T47D (cell line): ENCODE results near the gene NDC1.
A peak's percentile ranks its signal among the peaks of the same experiment; 100 is the strongest.
"Not testable (repeated sequence)": the region's sequence is repeated elsewhere in the genome, so short reads cannot be mapped to it uniquely, and the experiment has no call there.

Experiments
- DNase-seq, 2 experiments: peaks; one replicate each; pipeline versions ENCODE4 v3.0.0 to v3.0.0-alpha.2; 2011 to 2012; ENCODE audit warnings: low read depth in 1 of 2, low spot score in 1 of 2
- JUND ChIP-seq: IDR thresholded peaks from 2 replicates; pipeline ENCODE4 v1.6.1; 2012; ENCODE audit warnings: low read depth
- in situ Hi-C: cut with HindIII; loops from 2 replicates; pipeline ENCODE4 v1.10.0; 2016; ENCODE audit warnings: low sequenced_read_pairs, low pct_unique_long_range_greater_than_20kb

The NDC1 gene

DNA sequence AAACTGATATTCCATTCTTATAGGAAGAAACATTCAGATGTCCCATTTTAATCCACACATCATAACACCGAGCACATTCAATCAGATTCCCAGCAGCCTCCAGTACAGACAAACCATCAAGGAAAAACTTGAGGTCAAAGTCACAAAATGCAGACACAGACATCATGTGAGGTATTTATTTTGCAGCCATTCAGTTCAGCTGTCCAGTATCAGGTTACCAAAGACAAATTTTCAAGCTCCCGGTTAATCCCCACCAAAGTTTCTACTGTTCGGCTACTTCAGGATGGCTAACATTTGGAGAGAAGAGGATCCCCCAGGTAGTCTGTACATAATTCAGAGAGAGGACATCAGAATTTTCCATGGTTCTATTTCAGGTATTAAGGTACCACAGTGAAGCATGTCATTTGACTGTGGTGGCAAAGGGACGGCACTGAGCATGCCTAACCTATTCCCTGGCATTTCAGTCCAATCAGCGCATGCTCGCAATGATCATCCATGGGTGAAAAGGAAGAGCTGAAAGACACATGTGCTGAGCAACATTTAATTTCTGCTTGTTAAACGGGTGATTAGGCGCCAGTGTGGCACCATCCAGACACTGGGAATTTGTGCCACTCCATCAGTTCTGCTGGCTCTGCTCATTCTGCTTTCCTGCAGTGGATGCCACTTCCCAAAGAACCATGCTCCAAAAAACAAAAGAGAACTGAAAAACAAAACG, 13.6 kb upstream of the NDC1 start:
- TF ChIP-seq JUND = no peak
- no peak for DNase-seq
- in situ Hi-C loops = no loop called here

DNA sequence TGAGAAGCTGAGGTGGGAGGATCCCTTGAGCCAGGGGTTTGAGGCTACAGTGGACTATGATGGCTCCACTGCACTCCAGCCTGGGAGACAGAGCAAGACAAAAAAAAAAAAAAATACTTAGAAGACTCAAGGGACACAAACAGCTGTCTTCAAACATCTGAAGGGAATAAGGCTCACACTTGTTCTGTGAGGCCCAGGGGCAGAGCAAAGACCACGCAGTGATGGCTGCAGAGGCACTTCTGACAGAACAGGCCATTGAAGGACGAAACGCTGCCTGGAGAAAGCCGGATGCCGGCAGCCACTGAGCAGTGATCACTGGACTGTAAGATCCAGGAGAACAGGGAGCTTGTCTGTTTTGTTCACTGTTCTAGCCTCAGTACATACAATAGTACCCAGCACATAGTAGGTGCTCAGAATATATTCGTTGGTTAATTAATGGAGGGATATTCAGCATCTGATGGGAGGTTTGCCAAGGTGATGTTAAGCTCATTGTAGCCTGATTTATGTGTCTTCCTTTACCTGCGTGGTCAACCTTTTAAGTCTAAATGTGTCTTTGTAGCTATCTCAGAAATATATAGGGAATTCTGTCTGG, 12.1 kb upstream of the NDC1 start:
- no peak for DNase-seq
- TF ChIP-seq JUND = no peak
- in situ Hi-C loops = no loop called here

DNA sequence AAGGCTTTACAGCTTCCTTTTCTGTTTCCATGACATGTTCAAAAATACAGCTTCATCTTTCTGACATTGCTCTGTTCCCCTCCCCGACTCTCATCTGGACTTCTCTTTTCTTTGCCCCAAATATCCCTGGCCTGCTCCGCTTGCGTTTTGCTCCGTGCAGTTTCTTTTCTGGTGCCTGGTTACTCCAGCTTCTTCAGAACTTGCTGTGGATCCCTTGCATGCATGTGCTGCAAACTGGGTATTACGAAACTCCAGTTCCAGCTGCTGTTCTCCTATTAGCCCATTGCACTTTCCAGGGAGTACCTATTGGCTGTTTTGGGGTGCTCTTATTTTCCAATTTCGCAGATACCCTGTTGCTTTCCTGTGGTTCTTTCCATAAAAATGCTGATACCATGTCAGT, 9.9 kb upstream of the NDC1 start:
- no peak for TF ChIP-seq JUND
- in situ Hi-C loops = no loop called here
- DNase-seq = no peak

DNA sequence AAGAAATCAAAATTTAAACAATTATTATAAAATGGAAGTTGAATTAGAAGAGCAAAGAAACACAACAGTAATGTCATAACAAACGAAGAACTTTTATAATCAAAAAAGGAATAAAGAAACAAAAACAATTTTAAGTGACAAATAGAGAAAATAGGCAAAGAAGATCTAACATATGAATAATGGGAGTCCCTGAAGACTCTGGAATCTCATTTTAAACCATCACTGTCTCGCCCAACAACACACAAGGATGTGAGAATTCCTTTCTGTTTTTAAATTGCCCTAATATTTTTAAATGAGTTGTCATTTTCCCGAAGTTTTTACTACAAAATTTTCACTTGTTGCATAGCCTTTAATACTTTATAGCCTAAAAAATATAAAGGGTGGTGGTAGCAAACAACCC, 4.3 kb upstream of the NDC1 start:
- in situ Hi-C loops = no loop called here
- no peak for DNase-seq
- no peak for TF ChIP-seq JUND

DNA sequence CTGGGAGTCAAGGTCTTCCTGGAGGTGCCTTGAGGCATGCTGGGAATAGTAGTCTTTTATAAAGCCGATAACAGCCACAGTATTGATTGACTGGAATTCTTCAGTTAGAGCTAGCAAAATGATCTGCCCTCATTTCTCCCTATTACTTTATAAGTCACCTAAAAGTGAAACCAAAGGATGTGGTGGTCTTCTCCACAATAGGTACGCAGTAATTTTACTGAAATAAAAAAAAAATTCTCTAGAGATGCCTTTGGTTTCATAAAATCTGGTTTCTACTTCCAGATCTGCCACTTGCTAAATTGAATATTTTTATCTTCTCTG, 518 bp upstream of the NDC1 start:
- in situ Hi-C loops = no loop called here
- no peak for DNase-seq
- no peak for TF ChIP-seq JUND

DNA sequence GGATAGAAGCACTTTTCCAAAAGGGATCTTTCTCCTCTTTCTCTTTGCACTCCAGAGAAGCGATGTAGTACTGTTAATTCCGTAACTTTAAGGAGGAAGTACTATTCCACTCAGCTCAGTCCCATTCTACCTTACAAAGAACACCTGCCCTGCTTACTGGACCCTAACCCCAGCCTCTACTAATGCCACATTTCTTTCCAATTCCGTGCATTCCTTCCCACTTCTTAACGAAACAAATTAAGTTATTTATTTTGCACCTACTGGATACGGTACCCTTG, 511 bp downstream of the NDC1 start:
- DNase-seq = no peak
- in situ Hi-C loops = no loop called here
- TF ChIP-seq JUND = no peak

DNA sequence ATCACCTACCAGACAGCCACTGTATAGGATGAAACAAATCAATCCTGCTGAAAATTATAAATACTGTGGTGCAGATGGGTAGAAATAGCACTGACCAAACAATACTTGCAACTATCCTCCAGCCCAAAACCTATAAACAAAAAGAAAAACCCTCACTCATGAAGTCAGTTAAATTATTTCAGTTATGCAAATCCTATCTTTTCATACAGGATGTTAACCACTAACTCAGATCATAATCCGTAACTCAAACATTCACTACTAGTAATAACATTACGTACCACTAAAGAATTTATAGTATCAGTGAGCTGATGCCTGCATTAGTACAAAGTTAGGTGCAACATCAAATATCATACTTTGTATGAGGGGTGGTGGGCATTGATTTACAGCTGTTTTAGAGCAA, 2.6 kb downstream of the NDC1 start:
- DNase-seq = peak in 1 of 2 experiments; percentile 42
- in situ Hi-C loops = no loop called here
- no peak for TF ChIP-seq JUND

DNA sequence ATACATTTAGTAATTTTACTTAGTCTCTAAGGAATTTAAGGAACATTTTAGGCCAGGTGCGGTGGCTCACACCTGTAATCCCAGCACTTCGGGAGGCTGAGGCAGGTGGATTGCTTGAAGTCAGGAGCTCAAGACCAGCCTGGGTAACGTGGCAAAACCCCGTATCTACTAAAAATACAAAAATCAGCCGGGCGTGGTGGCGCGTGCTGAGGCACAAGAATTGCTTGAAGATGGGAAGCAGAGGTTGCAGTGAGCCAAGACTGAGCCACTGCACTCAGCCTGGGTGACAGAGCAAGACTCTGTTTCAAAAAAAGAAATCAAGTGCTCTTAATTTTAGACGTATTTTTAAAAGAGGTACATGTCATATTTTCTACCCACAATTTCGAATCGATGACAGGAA, 3.3 kb downstream of the NDC1 start:
- in situ Hi-C loops = no loop called here
- DNase-seq = no peak
- no peak for TF ChIP-seq JUND

DNA sequence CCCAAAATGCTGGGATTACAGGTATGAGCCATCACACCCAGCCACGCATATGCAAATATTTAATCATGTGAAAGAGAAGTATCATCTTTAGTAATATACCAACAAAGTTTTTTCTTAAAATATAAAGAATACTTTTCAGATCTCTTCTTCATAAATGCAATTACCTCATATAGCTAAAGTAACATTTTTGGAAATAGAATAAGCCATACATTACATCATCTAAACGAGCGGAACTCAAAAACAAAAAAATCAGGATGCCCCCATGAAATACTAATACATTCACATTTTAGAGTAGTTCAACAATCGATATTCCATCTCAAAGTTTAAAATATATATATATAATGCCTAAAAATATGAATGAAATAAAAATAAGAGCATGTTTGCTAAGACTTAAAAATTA, 4.7 kb downstream of the NDC1 start:
- no peak for TF ChIP-seq JUND
- in situ Hi-C loops = no loop called here
- DNase-seq = no peak

DNA sequence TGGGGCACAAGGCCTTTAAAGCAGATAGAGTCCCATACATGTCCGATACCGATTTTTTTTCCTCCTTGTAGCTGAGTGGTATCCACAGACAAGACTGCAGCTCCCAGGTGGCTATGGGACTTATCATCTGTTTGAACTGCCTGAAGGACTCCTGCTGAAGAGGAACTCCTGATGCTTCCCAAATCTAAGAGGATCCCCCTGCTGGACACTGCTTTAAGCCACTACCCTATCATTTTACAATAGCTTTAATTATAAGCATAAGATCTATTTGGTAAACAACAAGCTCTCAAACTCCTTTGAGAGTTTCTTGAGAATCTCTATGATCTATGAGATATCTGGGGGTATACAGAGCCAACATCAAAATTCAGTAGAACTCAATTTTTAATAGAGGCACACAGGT, 11.7 kb downstream of the NDC1 start:
- in situ Hi-C loops = no loop called here
- no peak for TF ChIP-seq JUND
- no peak for DNase-seq

DNA sequence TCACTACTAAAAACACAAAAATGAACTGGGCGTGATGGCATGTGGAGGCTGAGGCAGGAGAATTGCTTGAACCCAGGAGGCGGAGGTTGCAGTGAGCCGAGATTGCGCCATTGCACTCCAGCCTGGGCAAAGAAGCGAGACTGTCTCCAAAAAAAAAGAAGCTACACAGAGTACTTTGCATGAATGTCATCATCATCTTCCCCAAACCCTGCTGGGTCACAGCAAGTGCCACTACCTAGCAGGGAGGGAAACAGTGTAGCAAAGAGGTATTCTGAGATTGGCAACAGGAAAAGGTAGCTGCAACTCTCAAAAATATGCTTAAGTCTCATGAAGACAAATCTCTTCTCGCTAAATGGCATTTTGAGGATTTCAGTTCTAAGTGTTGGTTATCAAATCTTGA, 12.8 kb downstream of the NDC1 start:
- no peak for DNase-seq
- in situ Hi-C loops = no loop called here
- TF ChIP-seq JUND = no peak

DNA sequence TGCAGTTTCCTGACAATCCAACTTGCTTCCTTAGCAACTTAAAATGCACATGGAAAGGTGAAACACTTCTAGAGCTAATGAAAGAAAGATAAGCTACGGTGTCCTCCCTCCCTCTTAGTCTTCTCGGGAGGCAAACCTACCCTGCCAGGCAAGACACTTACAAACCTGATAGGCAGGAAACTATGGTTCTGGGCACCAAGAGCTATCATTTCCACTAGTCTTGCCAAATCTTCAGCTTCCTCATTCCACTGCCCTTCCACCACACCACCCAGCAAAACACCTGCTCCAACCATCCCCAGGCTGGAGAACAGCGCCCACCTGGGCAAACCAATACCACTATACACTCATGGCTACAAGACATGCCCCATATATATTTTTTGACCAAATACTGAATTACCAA, 15.2 kb downstream of the NDC1 start:
- DNase-seq = no peak
- in situ Hi-C loops = no loop called here
- no peak for TF ChIP-seq JUND

DNA sequence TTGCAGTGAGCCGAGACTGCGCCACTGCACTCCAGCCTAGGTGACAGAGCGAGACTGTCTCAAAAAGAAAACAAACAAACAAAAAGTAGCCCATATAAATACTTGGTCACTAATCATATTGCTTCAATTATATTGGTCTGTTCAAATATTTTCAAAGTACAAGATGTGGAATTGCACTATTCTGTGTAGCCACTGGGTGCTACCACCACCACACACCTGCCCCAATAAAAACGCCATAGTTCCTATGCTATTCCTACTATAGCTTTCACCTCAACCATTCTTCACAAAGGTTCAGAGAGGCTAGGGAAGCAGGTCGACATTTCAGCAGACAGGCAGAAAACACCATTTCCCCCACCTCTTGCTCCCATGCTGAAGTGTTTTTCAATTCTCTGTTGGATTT, 16.7 kb downstream of the NDC1 start:
- in situ Hi-C loops = no loop called here
- peak in 1 of 2 experiments; percentile 18 for DNase-seq
- no peak for TF ChIP-seq JUND

DNA sequence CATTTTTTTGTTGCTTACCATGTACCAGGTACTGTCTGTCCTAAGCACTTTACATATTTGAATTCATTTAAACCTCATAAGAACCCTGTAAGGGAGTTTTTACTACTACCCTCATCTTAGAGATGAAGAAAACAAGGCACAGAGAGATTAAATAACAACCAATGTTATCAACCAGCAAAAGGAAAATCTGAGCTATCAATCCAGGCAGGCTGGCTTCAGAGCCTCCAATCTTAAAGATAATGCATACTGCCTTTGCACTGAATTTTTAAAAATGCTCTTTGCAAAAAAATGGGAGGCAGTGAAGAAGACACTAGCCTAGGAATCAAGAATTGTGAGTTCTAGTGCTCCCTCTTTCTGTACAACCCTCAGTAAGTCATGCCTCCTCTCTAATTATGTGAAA, 18.7 kb downstream of the NDC1 start:
- no peak for TF ChIP-seq JUND
- in situ Hi-C loops = no loop called here
- DNase-seq = no peak

DNA sequence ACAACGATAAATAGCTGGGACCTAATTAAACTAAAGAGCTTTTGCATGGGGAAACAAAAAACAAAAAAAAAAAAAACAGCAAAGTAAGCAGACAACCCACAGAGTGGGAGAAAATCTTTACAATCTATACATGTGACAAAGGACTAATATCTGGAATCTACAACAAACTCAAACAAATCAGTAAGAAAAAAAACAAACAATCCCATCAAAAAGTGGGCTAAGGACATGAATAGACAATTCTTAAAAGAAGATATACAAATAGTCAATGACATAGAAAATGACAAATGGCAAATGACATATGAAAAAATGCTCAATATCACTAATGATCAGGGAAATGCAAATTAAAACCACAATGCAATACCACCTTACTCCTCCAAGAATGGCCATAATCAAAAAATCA, 21.5 kb downstream of the NDC1 start:
- DNase-seq, in situ Hi-C loops: not testable (repeated sequence)

DNA sequence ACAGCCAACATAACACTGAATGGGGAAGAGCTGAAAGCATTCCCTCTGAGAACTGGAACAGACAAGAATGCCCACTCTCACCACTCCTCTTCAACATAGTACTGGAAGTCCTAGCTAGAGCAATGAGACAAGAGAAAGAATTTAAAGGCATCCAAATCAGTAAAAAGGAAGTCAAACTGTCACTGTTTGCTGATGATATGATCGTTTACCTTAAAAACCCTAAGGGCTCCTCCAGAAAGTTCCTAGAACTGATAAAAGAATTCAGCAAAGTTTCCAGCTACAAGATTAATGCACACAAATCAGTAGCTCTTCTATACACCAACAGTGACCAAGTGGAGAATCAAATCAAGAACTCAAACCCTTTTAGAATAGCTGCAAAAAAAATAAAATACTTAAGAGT, 22.6 kb downstream of the NDC1 start:
- DNase-seq, in situ Hi-C loops: not testable (repeated sequence)
